ENCODE measurements around the gene AGXT2.
"Not testable (repeated sequence)": the region's sequence is repeated elsewhere in the genome, so short reads cannot be mapped to it uniquely, and the experiment has no call there.

AGXT2 gene

GRCh38 chr5:35058374-35058788, 10.6 kb upstream of the AGXT2 start:
- no peak for DNase-seq
- in situ Hi-C loops (cut with MboI; ENCODE audit: low pct_unique_long_range_greater_than_20kb, low sequenced_read_pairs) = no loop called here

- DNase-seq = no peak
- in situ Hi-C loops (cut with MboI; ENCODE audit: low pct_unique_long_range_greater_than_20kb, low sequenced_read_pairs) = no loop called here
Measured at GRCh38 chr5:35056686-35057085, 8.9 kb upstream of the AGXT2 start.

- in situ Hi-C loops (cut with MboI; ENCODE audit: low pct_unique_long_range_greater_than_20kb, low sequenced_read_pairs) = no loop called here
Measured at GRCh38 chr5:35052838-35053237, 5.1 kb upstream of the AGXT2 start.

GRCh38 chr5:35050541-35051126, 2.9 kb upstream of the AGXT2 start:
- in situ Hi-C loops (cut with MboI; ENCODE audit: low pct_unique_long_range_greater_than_20kb, low sequenced_read_pairs) = no loop called here
- DNase-seq = no peak

More at GRCh38 chr5:35052838-35053237, 5.1 kb upstream of the AGXT2 start:
- no peak for DNase-seq

DNA sequence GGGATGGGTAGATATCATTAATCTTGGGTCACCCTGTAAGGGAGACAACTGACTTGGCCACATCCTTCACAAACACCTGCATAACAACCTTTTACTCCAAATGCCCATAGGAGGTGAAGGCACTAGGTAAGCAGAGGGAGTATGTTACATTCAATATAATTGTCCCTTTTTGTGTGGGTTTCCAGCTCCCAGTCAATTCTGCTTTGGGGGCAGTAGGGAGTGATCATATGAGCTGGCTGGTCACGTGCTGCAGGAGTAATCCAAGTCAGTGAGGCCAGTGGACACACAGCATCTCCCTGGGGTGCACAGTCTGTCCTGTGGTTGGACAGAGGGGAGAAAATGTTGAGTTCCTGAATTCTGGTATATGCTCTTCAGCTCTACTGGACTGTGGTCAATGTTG, 1.2 kb upstream of the AGXT2 start:
- in situ Hi-C loops (cut with MboI; ENCODE audit: low pct_unique_long_range_greater_than_20kb, low sequenced_read_pairs) = no loop called here
- no peak for DNase-seq

DNA sequence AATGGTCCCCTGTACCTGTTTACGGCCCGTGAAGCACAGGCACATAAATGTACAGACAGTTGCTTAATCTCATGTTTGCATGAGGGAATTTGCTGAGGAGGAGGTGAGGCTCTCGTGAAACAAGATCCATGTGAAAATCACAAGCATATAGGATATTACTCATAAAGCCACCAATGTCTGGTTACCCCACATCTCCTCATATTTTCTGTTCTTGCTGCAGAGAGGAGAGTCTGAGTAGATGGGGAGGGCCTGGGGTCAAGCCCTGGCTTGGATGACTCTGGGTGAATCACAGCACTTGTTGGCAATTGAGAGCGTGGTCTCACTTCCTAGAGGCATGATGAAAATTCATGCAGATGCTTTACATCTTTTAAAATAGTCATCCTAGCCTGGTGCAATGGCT, 975 bp downstream of the AGXT2 start:
- no peak for DNase-seq
- in situ Hi-C loops (cut with MboI; ENCODE audit: low pct_unique_long_range_greater_than_20kb, low sequenced_read_pairs) = no loop called here

DNA sequence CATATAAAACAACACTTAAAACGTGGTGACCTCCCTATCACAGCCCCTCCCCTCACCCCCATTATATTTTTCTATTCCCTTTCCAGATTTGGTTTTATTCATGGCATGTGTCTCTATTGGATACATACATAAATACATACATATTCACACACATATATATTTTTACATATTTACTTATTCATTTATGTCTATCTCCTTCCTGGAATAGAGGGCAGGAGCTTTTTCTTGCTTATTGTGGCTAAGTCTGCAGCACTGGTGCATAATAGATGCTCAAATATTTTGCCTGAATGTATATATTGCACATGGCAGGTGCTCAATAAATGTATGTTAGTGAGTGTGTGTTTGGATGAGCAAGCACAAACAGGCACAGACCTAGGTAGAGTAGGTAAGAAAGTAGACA, 2.5 kb downstream of the AGXT2 start:
- in situ Hi-C loops (cut with MboI; ENCODE audit: low pct_unique_long_range_greater_than_20kb, low sequenced_read_pairs) = no loop called here
- DNase-seq = no peak

DNA sequence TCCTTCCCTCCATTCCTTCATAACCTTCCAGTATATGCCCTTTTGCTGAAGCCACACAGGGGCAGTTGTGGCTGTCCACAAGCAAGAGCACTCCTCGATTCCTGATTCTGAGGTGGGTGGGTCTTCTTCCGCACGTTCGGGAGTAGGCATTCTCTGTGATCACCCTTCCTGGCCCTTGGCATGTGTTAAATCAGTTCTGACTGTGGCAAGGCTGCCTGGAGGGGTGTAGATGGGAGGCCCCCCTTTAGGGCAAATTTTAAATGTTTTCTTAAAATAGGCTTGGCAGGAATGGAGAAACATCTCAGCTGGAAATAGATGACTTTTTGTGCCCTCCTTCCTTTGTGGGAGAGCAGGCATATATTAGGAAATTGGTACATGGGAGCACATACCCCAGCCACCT, 3.1 kb downstream of the AGXT2 start:
- no peak for DNase-seq
- in situ Hi-C loops (cut with MboI; ENCODE audit: low pct_unique_long_range_greater_than_20kb, low sequenced_read_pairs) = no loop called here

DNA sequence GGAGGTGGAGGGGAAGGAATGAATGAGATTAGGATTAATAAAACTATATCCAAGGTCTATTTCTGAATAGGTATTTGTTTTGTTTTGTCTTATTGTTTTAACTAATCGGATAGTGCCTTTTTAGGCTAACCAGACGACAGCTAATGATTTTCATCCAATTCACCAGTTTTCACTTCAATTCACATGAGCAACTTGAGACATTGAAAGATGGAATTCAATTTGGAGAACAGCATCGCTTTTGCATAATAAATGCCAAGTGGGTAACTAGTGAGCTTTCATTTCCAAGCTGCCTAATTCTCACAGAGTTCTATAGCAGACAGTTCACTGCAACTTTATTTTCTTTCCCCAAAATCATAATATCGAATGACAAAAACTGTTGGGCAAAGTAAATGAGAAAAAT, 5.0 kb downstream of the AGXT2 start:
- in situ Hi-C loops (cut with MboI; ENCODE audit: low pct_unique_long_range_greater_than_20kb, low sequenced_read_pairs) = no loop called here

GRCh38 chr5:35041261-35041660, 6.5 kb downstream of the AGXT2 start:
- in situ Hi-C loops (cut with MboI; ENCODE audit: low pct_unique_long_range_greater_than_20kb, low sequenced_read_pairs) = no loop called here
- DNase-seq = no peak

More for the DNA sequence above, 5.0 kb downstream of the AGXT2 start:
- DNase-seq = no peak

DNA sequence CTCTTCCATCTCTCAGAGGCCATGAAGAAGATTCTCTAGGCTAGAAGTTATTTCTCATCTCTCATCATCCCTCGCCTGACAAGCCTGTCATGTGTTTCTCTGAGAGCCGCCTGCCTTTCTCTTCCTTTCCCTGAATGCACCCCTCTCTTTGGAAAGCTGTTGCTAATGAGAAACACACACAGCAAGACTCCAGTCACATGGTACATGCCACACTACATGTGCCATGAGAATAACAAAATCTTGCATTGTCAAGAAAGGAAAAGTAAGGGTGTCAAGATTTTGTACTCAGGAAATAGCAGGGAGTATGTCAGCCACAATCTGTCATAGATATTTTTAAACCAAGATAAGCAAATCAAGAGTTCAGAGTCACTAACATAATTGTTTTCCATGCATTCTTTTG, 8.9 kb downstream of the AGXT2 start:
- in situ Hi-C loops (cut with MboI; ENCODE audit: low pct_unique_long_range_greater_than_20kb, low sequenced_read_pairs) = no loop called here
- DNase-seq = no peak

DNA sequence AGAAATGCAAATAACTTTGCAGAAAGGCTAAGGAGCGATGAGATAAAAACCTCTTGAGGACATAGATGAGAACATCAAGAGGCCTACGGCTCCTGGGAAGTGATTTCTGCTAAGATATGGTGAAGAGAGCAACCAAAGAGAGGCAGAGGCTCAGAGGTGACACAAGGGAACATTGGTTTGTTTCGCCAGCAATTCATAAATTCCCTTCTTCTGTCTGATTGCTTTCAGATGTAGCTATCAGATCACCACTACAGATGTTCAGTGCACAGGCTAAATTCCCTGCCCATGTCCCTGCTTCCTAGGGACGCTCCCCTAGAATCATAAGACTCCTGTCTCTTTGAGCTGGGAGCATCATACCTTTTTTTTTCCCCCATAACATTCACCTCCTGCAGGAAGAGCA, 11.2 kb downstream of the AGXT2 start:
- DNase-seq = no peak
- in situ Hi-C loops (cut with MboI; ENCODE audit: low pct_unique_long_range_greater_than_20kb, low sequenced_read_pairs) = no loop called here

DNA sequence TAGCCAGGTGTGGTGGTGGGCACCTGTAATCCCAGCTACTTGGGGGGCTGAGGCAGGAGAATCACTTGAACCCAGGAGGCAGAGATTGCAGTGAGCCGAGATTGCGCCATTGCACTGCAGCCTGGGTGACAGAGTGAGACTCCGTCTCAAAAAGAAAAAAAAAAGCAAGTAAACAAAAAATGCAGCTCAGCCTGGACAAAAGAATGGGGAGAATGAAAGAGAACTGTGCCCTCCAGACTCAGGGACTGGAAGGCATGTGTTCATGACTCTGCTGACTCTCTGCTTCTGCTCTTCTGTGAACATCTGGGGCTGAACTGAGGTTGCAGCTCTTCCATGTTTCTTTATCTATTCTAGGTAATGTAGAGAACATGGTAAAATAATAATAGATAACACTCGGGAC, 11.8 kb downstream of the AGXT2 start:
- in situ Hi-C loops (cut with MboI; ENCODE audit: low pct_unique_long_range_greater_than_20kb, low sequenced_read_pairs); DNase-seq: not testable (repeated sequence)

DNA sequence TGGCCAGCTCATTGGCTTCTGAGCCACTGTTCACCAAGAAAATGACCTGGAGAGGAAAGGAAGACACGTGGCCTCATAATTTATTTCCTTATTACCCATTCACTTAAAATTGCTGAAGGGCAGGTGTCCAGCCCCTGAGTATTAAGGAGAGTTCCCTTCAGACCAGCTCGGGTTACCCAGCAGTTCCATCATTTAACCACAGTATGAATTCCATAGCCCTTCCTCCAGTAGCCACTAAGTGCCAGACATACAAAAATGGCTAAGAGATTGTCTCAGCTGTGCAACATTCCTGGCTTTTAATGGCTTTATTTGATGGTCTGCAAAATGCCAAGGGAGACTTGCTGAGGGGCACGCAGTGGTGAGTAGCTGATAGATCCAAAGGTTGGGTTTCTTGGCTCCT, 12.5 kb downstream of the AGXT2 start:
- in situ Hi-C loops (cut with MboI; ENCODE audit: low pct_unique_long_range_greater_than_20kb, low sequenced_read_pairs) = no loop called here
- DNase-seq = no peak

- in situ Hi-C loops (cut with MboI; ENCODE audit: low pct_unique_long_range_greater_than_20kb, low sequenced_read_pairs) = no loop called here
- DNase-seq = no peak
Measured at GRCh38 chr5:35032356-35032755, 15.4 kb downstream of the AGXT2 start.

DNA sequence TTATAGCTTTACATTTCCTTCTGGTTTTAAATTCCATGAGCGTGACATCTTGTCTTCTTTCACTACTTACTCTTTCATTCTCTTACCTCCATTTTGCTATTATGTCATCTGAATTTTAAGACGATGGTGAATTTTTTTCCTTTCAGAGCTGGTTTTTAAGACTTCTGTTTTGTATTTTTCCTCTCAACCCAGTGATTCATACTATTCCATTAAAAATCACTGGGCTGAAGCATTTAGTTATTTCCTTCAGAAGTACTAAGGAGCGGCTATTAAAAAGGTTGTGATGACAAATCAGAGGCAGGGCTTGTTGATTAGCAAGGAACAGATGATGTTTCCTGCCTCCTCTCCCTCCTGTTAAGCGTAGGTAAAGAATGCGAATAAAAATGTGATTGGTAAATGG, 16.5 kb downstream of the AGXT2 start:
- no peak for DNase-seq
- in situ Hi-C loops (cut with MboI; ENCODE audit: low pct_unique_long_range_greater_than_20kb, low sequenced_read_pairs) = no loop called here

DNA sequence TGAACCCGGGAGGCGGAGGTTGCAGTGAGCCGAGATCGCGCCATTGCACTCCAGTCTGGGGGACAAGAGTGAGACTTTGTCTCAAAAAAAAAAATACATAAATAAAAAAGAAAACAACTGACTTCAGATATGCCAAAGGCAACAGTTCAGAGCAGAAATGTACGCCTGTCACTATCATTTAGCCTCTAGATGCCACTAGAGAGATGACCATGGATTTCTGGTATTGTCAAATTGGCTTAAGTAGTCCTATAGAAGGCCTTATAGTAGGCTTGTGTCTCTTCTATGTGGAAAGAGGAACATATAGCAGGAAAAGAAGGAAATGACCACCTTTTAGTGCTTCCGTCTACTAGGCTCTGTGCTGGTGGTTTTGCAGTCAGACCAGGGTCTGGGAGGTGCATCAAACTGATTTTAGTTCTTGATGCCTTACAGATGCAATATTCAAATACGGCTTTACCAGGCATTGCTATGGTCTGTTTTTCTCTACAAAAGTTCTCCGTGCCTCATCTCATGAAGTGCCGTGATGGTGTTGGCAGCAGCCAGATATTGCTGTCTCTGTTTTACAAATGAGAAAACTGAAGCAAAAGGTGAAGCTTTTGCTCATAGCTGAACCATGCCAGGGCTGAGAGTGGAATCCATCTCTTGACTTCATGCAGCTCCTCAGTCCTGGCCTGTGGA, 17.2 kb downstream of the AGXT2 start:
- in situ Hi-C loops (cut with MboI; ENCODE audit: low pct_unique_long_range_greater_than_20kb, low sequenced_read_pairs) = no loop called here
- peak; percentile 30 for DNase-seq

- in situ Hi-C loops (cut with MboI; ENCODE audit: low pct_unique_long_range_greater_than_20kb, low sequenced_read_pairs) = no loop called here
- no peak for DNase-seq
Measured at GRCh38 chr5:35029333-35029732, 18.4 kb downstream of the AGXT2 start.

DNA sequence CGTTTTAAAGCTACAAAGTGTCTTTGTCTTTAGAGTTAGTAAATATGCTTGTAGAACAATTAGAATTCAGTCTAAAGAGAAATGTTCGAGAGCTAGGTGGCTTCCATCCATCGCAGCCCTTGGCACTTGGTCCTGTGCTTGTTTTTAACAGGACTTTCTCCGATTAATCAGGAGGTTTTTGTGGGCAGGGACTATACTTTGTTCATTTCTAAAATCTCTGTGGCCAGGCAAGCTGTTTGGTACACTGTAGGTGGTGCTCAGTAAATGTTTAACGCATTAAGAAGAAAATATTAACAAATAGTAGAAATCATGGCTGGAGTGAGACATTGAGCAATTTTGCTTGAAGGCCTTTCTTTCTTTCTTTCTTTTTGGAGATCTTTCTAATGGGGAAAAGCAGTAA, 20.8 kb downstream of the AGXT2 start:
- no peak for DNase-seq
- in situ Hi-C loops (cut with MboI; ENCODE audit: low pct_unique_long_range_greater_than_20kb, low sequenced_read_pairs) = no loop called here

- no peak for DNase-seq
- in situ Hi-C loops (cut with MboI; ENCODE audit: low pct_unique_long_range_greater_than_20kb, low sequenced_read_pairs) = no loop called here
Measured at GRCh38 chr5:35026280-35026840, 21.4 kb downstream of the AGXT2 start.
